GM04504 (cell line): ENCODE measurements around the gene ARHGAP6.
"Not testable (repeated sequence)": the region's sequence is repeated elsewhere in the genome, so short reads cannot be mapped to it uniquely, and the experiment has no call there.

Experiments
- DNase-seq: peaks from one replicate; pipeline ENCODE4 v3.0.0-alpha.2; 2012; ENCODE audit warnings: low read depth

Gene ARHGAP6

DNA sequence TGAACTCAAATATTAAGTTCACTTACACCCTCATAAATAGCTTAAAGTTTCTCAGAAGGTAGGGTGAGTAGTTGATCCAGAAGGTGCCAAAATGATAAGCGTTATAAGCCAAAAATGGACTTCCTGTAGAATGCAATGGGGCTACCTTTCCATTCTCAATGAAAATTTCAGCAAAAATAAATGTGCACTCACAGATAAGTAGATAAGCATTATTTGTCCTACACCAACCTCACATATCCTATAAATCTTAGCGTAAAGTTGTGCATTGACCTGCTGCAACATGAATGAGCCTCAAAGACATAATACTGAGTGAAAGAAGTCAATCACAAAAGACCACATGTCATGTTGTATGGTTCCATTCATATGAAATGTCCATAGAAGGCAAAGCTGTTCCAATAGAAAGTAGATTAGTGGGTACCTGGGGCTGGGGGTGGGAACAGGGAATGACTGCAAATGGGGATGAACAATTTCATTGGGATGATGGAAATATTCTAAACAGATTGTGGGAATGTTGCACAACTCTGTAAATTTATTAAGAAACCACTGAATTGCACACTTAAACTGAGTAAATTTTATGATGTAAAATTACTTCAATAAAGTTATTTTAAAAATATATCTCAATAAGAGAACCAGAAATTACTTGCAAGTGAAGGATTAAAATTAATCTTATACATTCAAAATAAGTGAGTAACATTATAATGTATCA lies 271.6 kb downstream of the ARHGAP6 start:
- no peak for DNase-seq

DNA sequence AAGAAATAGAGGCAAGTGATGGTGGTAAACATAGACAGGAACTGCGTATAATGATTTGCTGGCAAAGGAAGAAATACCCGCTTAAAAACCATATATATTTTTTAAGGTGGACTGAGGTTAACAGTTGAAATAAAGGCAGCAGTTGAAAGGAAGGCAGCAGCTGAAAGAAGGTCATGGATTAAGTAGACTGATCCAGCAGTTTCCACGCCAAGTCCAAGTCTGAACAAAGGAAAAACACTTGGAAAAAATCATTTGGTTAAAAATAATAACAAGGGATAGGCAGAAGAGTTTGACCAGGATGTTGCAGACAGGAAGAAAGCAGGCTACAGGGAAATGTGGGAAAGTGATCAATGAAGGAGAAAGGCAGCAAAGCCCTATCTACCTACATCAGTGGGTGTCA lies 278.9 kb downstream of the ARHGAP6 start:
- no peak for DNase-seq

DNA sequence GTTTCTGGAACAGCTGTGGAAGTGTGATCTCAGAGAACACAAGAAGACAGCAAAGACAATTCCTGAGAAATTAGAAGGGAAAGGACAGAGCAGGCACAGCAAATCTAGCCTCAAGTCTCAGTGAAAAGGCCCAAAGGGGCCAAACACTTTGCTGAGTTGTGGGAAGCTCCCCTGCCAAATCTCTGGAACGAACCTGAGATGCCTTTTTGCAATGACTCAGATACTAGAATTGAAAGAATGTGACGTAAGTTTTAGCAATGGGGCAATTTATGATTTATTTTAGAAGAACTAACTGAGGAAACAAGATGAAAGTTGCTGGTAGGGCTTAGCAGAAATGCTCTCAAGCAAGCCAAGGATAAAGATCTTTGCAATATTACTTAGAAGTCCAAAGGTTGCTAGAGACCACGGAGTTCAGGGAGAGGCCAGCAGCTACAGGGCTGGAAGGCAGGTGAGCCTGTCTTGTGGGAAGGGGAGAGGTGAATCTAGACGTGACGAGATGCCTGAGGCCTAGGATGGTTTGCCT lies 279.7 kb downstream of the ARHGAP6 start:
- DNase-seq: peak; percentile 50

DNA sequence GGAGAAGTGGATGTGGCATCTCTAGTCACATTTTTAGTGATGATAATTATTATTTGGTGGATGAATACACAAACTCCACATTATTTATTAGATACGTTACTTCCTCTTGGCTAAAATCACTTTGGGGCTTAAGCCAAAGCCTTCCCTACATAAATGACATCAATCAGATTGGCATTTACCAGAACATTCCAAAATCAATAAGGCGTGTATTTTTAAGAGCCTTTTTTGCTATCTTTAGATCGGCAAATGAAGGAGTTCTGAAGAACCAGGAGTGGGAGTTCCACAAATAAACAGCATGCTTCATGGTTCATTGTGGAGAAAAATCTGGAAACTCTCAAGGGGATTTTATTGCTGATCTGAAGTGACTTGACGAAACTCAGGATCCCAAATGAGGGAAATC lies 282.8 kb downstream of the ARHGAP6 start:
- no peak for DNase-seq

DNA sequence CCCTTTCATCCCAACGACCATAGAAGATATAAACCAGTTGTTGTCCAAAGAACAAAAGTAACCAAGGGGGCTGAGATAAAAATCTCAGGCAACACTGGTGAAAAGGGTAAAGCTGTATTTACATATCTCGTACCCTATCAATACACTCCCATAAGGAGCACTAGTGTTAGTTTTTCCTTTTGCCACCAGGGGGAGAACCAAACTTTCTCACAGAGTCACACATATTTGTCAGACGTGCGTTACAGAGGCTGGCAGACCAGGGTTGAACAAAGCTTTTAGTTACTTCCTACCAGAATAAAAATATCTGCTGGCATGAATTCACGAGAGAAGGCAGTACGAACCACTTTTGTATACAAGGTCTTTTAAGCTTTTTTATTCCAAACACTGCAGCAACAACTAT lies 284.3 kb downstream of the ARHGAP6 start:
- DNase-seq: peak; percentile 25

DNA sequence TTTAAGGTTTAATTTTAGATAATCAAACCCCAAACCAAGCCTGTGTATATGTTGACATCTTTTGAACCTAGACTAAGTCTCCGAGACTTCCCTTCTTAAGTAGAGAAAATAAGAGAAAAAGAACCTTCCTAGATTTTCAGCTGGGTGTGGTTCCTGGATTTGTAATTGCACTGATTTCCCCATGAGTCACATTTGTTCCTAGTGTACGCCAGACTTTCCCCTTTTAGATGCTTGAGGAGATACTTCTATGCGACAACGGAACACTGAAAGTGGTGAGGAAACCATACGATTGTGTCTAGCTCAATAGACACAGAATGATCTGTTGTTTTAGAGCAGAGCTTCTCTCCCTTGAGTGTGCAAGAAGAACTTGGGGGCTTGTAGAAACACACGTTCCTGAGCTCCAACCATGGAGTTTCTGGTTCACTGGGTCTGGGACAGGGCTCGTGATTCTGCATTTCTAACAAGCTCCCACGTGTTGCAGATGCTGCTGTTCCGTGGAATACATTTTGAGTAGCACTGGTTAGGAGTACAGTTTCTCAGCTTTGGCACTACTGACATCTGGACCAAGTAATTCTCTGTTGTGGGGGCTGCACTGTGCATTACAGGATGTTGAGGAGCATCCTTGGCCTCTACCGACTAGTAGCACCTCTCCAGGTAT lies 285.4 kb downstream of the ARHGAP6 start:
- peak; percentile 16 for DNase-seq

DNA sequence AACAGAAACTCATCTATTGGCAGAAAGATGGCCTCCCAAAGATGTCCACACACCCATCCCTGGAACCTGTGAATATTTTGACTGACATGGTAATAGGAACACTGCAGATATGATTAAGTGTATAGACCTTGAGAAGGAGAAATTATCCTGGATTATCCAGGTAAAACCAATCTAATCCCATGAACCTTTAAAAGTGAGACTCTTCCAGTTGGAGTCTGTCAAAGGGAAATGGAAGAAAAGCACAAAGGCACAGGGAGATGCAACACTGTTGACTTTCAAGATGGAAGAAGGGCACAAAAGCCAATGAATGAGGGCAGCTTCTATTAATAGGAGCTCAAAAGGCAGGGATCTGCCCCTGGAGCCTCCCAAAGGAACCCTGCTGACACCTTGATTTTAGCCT lies 289.6 kb downstream of the ARHGAP6 start:
- DNase-seq: no peak

DNA sequence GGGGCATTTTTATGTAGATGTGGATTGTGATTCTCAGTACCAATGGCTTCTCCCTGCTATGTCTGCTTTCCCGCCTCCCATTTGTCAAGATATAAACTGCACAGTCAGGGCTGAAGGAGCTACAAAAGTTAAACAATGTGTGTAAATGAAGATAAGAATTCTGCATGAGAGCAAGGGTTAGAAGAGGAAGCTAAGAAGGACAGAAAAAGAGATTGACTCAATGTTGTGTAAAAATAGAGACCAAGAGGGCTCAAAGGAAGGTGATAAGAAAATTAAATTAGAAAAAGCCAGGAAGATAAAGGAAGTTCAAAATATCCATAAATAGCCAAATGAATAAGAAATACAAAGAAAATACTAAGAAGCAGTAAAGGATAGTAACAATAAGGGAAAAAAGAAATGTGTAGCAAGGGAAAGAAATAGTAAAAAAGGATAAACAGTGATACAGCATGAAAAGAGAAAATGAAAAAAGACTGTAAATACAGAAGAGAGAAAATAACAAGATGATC lies 290.1 kb downstream of the ARHGAP6 start:
- DNase-seq: no peak

DNA sequence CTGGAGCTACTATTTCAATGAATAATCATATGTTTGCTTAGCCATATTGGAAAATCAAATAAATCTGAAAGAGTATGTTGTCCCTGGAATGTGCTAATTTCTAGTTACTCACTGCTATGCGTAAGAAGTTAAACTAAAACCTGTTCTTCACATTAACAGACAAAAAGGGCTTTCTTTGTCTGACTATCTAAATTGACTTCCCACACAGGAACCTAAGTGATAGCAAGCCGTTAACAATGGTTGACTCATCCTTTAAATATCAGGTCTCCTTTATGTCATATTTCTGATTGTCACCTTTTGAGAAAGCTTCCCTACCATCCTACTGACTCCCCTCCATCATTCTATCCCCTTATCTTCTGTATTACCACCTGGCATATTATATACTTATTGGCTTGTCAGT lies 291.1 kb downstream of the ARHGAP6 start:
- DNase-seq: no peak

DNA sequence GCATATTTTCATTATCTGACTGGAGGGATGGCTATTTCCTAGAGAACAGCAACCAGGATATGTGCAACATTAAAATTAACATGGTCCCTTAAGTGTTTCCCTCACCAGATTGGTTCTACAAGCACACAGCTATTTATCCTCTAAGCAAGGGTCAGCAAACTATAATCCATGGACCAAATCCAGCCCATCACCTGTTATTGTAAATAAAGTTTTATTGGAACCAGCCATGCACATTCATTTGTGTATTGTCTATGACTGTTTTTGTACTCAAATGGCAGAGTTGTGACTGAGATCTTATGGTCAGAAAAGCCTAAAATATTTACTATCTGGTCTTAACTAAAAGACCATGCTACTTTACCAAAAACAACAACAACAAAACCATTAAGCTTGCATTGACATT lies 294.6 kb downstream of the ARHGAP6 start:
- DNase-seq: no peak

DNA sequence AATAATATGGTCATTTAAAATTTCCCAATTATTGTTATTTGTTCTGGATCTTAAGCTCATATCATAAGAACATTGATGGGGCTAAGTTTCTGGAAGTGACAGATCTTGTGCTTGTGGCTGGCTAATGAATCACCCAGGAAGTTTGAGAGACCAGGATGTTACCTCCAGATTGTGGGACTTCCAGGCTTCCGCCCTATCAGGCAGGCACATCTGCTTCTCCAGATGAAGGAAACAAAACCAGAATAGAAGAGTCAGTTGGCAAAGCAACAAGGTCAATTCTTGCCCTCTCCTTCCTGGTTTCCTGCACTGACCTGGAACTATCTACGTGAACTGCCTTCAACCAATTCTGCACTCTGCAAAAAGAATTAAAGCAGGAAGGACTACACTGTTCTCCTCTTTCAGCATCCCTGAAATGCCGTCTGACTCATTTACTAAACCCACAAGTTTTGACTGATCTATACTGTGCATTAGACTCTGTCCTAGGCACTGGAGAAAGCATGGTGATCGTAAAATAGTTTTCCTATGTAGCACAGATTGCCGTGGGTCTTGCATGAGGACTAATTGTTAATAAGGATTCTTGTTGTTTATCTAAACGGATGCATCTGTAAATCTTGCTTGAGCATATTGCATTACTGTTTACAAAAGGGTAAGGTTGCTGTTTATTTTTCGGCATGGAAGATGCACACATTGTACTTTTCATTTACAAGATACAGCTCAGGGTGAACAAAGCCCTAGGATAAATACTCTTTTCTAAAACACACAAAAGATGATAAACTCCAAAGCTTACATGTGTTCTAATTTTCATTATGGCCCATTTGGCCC lies 297.9 kb downstream of the ARHGAP6 start:
- DNase-seq: no peak

DNA sequence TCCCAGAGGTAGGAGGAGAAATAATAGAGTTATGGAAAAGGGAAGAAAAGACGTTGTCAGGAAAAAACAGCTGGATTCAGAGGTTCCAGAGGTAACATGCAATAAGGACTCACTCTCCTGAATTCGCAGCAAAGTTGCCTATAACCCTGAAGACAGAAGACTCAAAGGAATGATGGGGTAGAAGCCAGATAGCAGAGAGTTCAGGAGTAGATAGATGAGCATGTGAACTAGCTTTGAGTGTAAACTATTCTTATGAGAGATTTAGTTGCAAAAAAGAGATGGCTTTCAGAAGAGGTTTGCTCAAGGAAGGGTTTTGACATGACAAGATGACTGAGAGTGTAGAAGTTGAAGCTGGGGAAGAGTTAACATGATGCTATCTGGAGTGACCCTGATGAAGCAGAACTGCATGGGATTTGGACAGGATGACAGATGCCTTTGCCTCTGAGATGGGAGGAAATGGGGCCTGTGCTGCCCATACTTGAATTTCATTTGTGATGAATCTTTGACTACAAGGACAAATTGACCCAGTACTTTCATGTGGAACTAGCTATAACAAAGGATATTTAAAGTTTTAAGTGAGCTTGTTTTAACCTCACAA lies 298.6 kb downstream of the ARHGAP6 start:
- no peak for DNase-seq

DNA sequence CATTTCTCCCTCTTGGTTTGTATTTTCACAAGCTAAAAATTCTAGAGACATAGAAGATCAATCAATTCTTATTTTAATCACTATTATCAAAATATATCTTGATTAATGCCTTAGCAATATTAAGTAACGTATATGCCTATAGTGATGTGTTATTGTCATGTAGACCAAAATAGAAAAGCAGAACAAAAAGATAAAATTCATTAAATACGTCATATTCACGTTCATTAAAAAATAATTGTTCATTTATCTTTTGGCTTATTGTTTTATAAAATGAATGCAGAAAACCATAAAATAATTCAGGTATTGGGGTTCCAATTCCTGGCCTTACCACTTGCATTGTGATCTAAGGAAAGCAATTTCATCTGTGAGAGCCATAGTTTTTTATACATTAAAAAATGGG lies 300.3 kb downstream of the ARHGAP6 start:
- DNase-seq: no peak

DNA sequence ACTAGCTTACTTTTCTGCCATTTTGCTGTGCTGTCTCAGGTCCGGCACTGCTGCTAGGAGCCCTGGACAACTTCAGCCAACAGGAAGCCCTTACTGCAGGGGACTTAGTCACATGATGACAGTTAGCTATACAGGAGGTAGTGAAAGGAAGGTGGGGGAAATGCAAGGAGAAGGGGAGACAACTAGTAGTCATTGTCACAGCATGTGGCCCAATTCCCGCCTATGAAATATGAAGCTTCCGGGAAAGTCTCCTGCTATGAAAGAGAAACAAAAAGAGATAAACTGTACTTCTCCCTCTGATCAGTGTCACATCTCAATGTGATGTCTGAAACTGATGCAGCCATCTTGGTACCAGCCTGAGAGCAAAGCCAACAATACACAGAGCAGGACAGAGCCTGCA lies 300.9 kb downstream of the ARHGAP6 start:
- no peak for DNase-seq

DNA sequence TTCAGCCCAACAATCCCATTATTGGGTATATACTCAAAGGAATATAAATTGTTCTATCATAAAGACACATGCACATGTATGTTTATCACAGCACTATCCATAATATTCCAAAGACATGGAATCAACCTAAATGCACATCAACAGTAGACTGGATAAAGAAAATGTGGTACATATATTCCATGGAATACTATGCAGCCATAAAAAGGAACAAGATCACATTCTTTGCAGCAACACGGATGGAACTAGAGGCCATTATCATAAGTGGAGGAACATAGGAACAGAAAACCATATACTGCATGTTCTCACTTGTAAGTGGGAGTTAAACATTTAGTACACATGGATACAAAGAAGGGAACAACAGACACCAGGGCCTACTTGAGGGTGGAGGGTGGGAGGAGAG lies 301.9 kb downstream of the ARHGAP6 start:
- not testable (repeated sequence) for DNase-seq

DNA sequence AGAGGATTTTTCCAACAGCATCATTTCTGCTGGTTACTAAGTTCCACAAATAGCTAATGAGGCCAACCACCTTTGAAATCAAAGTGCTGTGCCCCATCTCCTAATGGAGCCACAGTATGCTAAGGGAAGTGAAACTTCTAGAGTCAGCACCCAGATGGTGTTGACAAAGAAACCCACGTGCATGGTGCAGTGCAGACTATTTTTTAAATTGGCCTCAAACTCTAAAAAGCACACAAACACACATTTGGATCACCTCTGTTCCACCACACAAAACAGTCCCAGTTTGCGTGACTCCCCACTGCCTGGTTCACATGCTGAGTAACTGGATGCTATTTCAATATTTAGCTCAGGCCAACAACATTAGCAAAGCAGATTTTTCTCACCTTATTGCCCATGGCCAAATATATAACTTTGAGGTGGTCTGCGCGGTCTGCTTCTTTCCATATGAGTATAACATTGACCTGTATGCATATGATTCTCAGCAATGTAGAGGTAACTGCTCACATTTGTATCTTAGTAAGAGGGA lies 302.6 kb downstream of the ARHGAP6 start:
- no peak for DNase-seq

DNA sequence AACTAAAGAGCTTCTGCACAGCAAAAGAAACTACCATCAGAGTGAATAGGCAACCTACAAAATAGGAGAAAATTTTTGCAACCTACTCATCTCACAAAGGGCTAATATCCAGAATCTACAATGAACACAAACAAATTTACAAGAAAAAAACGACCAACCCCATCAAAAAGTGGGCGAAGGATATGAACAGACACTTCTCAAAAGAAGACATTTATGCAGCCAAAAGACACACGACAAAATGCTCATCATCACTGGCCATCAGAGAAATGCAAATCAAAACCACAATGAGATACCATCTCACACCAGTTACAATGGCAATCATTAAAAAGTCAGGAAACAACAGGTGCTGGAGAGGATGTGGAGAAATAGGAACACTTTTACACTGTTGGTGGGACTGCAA lies 304.1 kb downstream of the ARHGAP6 start:
- not testable (repeated sequence) for DNase-seq

DNA sequence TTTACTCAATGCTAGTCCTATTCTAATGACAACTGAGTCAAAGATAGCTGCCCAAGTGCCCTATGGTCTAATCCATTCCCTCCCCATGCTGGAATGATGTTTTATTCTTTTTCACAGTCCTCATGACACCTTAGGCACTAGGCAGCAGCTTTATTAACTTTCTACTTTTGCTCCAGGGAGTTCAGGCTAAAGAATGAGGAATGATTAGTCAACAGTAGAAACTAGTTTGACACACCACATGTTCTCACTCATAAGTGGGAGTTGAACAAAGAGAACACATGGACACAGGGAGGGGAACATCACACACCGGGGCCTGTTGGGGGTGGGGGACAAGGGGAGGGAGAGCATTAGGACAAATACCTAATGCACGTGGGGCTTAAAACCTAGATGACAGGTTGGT lies 309.8 kb downstream of the ARHGAP6 start:
- not testable (repeated sequence) for DNase-seq

DNA sequence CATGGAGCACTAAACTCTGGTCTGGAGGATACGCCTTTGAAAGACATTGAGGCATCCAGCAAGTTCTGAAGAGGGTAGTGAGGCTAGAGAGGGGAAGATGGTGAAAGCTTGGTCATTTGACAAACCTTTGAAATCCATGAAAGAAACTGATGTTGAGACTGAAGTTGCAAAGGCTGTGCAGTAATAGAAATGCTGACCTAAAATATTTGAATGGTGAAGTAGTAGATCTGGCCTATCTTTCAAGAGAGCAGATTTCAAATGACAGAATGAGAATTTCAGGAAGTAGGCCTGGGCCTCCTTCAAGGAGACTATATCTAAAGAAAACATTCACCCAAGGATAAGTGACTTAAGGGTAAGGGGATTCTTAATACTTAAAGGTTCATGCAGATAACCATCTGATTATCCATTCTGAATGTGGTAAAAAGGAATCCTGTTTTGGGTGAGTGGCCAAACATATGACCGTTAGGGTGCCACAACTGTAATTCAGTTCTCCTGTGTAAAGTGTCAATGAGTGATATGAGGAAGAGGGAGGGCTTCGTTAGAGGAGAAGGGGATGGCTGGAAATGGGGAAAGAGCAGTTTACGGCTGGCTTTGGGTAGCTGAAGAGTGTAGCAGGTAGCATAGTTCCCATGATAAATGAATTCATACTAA lies 310.3 kb downstream of the ARHGAP6 start:
- DNase-seq: no peak

DNA sequence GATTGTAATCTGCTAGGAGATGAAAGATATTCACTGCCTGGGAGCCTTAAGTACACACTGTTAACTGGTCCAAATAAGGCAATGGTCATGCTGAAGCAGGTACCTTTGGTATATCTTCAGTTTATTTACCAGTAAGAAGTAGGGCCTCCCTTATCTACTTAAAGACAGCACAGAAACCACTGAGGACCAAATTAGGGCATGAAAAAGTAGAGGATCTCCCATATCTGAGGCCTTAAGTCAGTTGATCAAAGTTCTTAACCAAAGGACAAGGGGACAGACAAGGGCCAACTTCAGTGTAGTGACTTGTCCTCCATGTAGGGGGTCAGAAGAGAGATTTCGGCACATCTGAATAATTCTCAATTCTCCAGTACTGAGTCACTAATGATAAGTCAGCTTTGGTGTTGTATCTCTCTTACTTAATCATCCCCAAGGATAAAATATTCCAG lies 313.4 kb downstream of the ARHGAP6 start:
- DNase-seq: no peak
